VCaP (cell line): ENCODE results near the gene DDX10.

Experiments used
- H3K27ac ChIP-seq: fragments of 450-650 bp; 2 replicates; pipeline ENCODE4 v1.5.1; 2017
- TF ChIP-seq, protein P1 (sequence below): fragments of 450-650 bp; conservative IDR thresholded peaks from 2 replicates; pipeline ENCODE4 v1.5.1; 2017; ENCODE audit warnings: mild to moderate bottlenecking, moderate library complexity

DDX10 gene

DNA sequence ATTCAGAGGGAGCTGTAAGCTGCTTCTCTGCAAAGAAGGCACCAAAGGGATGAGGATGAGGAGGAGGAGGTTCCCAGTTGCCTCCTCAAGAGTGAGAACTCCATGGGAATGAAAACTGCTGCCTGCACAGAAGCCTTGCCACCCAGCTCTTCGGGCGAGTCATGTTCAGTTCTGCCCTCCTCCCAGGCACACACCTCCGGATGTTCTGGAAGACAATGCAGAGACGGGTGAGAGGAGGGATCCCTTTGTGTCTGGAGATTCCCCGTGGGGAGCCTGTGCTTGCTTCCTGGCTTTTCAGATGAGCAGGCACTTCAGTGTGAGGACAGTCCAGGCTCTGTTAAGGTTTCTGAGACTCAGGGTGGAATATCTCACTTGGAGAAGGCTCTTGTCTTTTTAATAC lies 295.6 kb downstream of the DDX10 start:
- no peak overlapping the region for H3K27ac ChIP-seq
- TF ChIP-seq, protein P1, sequence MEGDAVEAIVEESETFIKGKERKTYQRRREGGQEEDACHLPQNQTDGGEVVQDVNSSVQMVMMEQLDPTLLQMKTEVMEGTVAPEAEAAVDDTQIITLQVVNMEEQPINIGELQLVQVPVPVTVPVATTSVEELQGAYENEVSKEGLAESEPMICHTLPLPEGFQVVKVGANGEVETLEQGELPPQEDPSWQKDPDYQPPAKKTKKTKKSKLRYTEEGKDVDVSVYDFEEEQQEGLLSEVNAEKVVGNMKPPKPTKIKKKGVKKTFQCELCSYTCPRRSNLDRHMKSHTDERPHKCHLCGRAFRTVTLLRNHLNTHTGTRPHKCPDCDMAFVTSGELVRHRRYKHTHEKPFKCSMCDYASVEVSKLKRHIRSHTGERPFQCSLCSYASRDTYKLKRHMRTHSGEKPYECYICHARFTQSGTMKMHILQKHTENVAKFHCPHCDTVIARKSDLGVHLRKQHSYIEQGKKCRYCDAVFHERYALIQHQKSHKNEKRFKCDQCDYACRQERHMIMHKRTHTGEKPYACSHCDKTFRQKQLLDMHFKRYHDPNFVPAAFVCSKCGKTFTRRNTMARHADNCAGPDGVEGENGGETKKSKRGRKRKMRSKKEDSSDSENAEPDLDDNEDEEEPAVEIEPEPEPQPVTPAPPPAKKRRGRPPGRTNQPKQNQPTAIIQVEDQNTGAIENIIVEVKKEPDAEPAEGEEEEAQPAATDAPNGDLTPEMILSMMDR = no peak

DNA sequence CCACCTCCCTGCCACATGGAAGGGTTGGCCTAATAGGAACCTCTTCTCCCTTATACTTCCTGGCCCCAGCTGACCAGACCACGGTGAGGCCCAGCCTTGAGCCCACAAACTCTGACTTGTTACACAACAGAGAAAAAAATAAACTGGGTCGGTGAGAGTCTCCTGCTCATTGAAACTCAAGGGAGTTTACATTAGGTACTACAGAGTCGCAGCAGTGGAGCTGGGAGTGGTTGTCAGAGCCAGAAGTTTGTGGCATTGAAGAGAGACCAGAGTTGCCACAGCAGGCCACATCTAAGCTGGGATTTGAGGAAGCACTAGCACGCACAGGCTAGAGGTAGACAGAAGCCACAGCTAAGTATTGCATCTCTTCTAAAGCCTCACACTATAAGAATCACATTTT lies 296.2 kb downstream of the DDX10 start:
- no peak overlapping the region for H3K27ac ChIP-seq
- TF ChIP-seq, protein P1 = no peak

DNA sequence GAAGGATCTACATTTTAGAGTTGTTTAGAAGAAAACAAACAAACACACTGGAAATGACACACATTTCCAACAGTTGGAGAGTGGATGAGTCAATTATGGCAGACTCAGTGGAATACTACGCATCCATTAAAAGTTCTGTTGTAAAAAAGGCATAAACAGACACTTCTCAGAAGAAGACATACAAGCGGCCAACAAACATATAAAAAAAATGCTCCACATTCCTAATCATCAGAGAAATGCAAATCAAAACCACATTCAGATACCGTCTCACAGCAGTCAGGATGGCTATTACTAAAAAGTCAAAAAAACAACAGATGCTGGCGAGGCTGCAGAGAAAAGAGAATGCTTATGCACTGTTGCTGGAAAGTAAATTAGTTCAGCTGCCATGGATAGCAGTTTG lies 298.2 kb downstream of the DDX10 start:
- no peak overlapping the region for H3K27ac ChIP-seq
- TF ChIP-seq, protein P1 = no peak

DNA sequence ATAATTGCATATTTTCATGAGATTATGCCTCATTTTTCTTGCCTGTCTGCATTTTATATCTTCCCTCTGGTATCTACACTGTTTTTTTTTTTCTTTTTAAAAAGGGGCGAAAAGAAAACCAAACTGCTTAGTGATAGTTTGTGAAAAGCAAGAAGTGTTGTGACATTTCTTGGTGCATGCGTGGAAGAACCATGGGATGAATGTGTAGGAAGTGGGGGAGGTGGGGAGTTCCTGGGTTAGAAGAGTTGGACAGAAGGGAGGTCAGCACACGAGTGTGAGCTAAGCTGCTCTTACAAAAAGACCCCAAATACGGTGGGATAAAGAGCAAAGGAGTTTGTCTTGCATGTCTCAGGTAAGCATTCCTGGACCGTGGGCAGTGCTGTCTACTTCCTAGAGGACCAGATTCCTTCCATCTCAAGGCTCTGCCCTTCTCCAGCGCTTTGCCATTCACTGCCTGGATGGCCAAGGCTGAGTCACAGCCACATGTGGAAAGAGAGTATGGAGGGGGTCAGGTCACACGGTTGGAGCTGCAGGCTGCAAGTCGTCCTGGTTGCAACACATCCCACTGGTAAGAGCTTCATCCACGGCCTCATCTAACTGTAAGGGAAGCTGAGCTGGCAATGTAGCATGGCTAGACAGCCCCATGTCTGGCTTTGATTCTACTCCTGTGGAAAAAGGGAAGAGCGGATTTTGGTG lies 300.6 kb downstream of the DDX10 start:
- TF ChIP-seq, protein P1 = no peak
- no peak overlapping the region for H3K27ac ChIP-seq

DNA sequence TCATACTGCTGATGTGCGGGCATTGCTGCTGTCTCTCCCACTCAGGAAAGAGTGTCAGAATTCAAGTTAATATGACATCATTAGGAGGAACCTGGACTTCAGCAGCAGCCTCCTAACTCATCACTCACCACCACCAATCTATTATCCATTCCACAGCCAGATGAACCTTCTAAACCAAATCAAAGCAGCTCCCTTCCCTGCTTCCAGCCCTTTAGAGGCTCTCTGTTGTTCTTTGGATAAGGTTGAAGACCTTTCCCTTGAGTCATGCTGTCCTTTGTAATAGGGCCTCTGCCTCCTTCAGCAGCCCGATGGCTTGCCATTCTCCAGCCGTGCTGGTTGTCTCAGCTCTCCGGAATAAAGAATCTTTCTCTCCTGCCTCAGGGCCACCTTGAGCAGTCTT lies 301.3 kb downstream of the DDX10 start:
- TF ChIP-seq, protein P1 = no peak
- no peak overlapping the region for H3K27ac ChIP-seq

DNA sequence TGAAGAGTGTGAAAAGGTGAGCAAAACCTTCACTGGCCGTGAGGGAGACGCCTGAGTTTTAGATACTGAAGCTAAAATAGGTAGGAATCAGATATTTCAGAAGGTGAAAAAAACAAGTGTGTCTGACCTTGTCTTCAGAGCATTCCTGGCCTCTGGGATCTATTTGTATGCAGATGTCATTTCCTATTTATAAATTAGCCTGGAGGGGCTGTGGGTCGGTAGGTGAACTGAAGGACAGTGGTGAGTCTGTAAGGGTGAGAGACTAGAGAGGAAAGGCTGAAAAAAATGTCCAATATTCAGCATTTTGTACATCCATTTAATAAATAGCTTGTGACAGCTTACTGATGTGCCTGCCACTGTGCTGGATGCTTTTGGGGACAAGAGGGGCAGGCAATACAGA lies 302.1 kb downstream of the DDX10 start:
- TF ChIP-seq, protein P1 = no peak
- no peak overlapping the region for H3K27ac ChIP-seq

DNA sequence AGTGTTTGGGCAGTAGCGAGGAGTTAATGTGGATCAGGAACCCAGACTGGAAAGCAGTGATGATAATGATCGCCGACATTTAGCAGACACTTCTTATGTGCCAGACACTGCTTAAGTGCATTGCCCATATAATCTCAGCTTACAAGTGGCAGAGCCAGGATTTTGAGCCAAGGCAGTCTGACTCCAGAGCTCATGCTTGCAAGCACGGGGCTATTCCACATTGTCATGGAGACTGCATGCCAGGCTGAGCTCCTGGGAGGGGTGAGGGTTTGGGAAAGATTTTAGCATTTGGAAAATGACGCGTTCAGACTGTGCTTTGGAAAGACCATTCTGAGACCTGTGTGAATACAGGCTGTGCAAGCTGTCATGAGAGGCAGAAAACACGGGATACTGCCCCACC lies 302.7 kb downstream of the DDX10 start:
- TF ChIP-seq, protein P1 = no peak
- no peak overlapping the region for H3K27ac ChIP-seq
